ENCODE data around the gene KCNS3. TPM values are rescaled to one million over a fixed set of nuclear protein-coding genes. Genes with fewer than 3 reads are reported as not detected.

The KCNS3 gene
- total RNA-seq, 1 donor from 2014 or later = 20.1 TPM

DNA sequence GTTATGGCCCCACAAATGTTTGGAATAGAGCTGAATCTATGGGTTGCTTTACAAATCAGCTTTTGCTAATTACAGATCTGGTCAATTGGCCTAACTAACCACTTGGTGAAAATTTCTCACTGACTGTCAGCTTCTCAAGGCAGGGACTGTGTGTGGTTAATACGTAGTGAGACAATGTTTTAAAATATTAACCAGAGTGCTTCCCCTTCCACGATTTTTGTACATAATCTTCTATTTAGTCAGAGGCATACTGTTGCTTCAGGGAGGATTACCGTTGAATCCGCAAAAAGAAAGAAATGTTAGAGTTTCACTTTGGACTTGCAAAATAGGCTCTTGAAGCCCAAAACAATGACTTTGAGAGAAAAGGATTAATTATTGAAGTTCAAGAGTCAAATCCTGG lies 14.9 kb upstream of the KCNS3 start:
- intact Hi-C loops (cut with DNase I) = no loop called here
- Histone ChIP-seq H3K36me3 (no peaks in the 10 kb centered on the region), H3K4me1 (no peaks in the 10 kb centered on the region), H3K4me3 (no peak overlapping the region), H3K9me3 (no peaks in the 10 kb centered on the region), H3K27ac (no peak overlapping the region), H3K27me3 (no peaks in the 10 kb centered on the region)
- no peak for TF ChIP-seq CTCF (IDR thresholded peaks at IDR 0.05)
- no peak for TF ChIP-seq POLR2A (IDR thresholded peaks at IDR 0.05)
- no peak for TF ChIP-seq POLR2AphosphoS5 (IDR thresholded peaks at IDR 0.05; ENCODE audit: insufficient read depth in 1 of 2, low read depth in 1 of 2)
- no peak for DNase-seq (ENCODE audit: extremely low spot score in 2 of 2)

GRCh38 chr2:17864676-17865075 lies 13.8 kb upstream of the KCNS3 start:
- intact Hi-C loops (cut with DNase I) = no loop called here
- H3K27ac ChIP-seq = no peak overlapping the region
- no peak for TF ChIP-seq POLR2A (IDR thresholded peaks at IDR 0.05)
- TF ChIP-seq POLR2AphosphoS5 (IDR thresholded peaks at IDR 0.05; ENCODE audit: insufficient read depth in 1 of 2, low read depth in 1 of 2) = no peak
- no peak for TF ChIP-seq CTCF (IDR thresholded peaks at IDR 0.05)
- no peaks in the 10 kb centered on the region for H3K36me3 ChIP-seq
- DNase-seq (ENCODE audit: extremely low spot score in 2 of 2) = no peak
- H3K4me3 ChIP-seq = no peak overlapping the region
- no peaks in the 10 kb centered on the region for H3K4me1 ChIP-seq
- no peaks in the 10 kb centered on the region for H3K9me3 ChIP-seq
- no peaks in the 10 kb centered on the region for H3K27me3 ChIP-seq

DNA sequence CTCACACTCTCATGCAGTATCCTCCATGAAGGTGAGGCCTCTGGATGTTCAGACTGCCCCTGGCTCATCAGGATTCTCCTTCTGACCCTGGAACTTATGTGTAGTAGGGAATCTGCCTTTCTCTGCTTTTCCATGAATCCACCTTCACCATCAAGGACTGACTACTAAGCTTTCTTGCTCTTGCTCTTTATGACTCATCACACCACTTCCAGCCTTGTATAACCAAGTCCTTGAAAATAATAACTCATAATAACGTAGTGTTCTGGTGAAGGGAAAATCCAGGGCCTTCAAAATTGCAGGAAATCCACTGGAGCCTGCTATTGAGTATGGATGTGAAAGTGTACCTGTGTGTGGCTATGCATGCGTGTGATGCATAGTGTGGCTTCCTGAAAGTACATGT lies 11.3 kb upstream of the KCNS3 start:
- Histone ChIP-seq H3K4me3 (no peak overlapping the region), H3K27me3 (no peaks in the 10 kb centered on the region), H3K9me3 (no peaks in the 10 kb centered on the region), H3K27ac (no peak overlapping the region), H3K36me3 (no peaks in the 10 kb centered on the region), H3K4me1 (no peaks in the 10 kb centered on the region)
- TF ChIP-seq CTCF (IDR thresholded peaks at IDR 0.05) (no peak), POLR2A (IDR thresholded peaks at IDR 0.05) (no peak), POLR2AphosphoS5 (IDR thresholded peaks at IDR 0.05; ENCODE audit: insufficient read depth in 1 of 2, low read depth in 1 of 2) (no peak)
- intact Hi-C loops (cut with DNase I) = no loop called here
- DNase-seq (ENCODE audit: extremely low spot score in 2 of 2) = peak; percentile 25 to 29

DNA sequence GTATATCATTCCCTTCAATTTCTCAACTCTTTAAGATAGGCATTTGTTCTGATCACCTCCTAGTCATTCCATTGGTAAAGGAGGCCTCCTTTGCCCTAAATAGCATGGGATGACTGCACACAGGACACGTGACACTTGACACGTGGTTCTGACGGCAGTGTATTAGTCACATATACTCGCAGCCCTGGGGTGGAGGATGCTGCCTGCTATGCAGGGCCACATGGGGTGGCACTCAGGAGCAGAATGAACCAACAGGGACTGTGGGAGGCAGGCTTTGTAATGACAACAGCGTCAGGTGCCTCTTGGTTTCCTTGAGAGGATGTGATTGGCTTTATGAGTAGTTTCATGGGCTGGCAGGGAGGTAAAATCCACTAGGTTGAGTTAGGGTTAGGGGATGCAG lies 9.3 kb upstream of the KCNS3 start:
- TF ChIP-seq CTCF (IDR thresholded peaks at IDR 0.05) (no peak), POLR2AphosphoS5 (IDR thresholded peaks at IDR 0.05; ENCODE audit: insufficient read depth in 1 of 2, low read depth in 1 of 2) (no peak), POLR2A (IDR thresholded peaks at IDR 0.05) (no peak)
- Histone ChIP-seq H3K27me3 (no peaks in the 10 kb centered on the region), H3K36me3 (no peaks in the 10 kb centered on the region), H3K4me1 (no peaks in the 10 kb centered on the region), H3K27ac (no peak overlapping the region), H3K9me3 (no peaks in the 10 kb centered on the region), H3K4me3 (no peak overlapping the region)
- intact Hi-C loops (cut with DNase I) = no loop called here
- DNase-seq (ENCODE audit: extremely low spot score in 2 of 2) = no peak

- intact Hi-C loops (cut with DNase I) = no loop called here
- Histone ChIP-seq H3K27me3 (no peaks in the 10 kb centered on the region), H3K27ac (no peak overlapping the region), H3K4me1 (no peaks in the 10 kb centered on the region), H3K4me3 (no peak overlapping the region), H3K9me3 (no peaks in the 10 kb centered on the region), H3K36me3 (no peaks in the 10 kb centered on the region)
- DNase-seq (ENCODE audit: extremely low spot score in 2 of 2) = no peak
- TF ChIP-seq POLR2A (IDR thresholded peaks at IDR 0.05) (no peak), CTCF (IDR thresholded peaks at IDR 0.05) (no peak), POLR2AphosphoS5 (IDR thresholded peaks at IDR 0.05; ENCODE audit: insufficient read depth in 1 of 2, low read depth in 1 of 2) (no peak)
Observed at GRCh38 chr2:17871639-17872038, 6.8 kb upstream of the KCNS3 start.

Measured in vagina (tissue), 2 donors.